Measurements from ENCODE around the gene CRTAC1.

Gene CRTAC1

DNA sequence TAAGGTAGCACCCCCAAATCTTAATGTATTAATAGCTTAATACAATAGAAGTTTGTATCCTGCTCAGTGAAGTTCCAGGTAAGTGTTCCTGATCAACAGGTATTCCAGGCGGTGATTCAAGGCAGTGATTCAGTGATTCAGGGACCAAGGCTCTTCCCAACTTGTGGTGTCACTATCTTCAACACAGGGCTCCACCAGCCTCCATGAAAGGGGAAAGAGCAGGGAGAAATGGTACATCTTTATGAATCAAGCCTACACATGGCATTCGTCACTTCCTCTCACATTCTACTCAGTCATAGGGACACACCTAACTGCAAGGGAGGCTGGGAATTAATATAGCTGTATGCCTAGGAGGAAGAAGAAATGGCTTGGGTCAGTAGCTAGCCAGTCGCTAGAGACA, 175.7 kb downstream of the CRTAC1 start:
- TF ChIP-seq, protein P1, sequence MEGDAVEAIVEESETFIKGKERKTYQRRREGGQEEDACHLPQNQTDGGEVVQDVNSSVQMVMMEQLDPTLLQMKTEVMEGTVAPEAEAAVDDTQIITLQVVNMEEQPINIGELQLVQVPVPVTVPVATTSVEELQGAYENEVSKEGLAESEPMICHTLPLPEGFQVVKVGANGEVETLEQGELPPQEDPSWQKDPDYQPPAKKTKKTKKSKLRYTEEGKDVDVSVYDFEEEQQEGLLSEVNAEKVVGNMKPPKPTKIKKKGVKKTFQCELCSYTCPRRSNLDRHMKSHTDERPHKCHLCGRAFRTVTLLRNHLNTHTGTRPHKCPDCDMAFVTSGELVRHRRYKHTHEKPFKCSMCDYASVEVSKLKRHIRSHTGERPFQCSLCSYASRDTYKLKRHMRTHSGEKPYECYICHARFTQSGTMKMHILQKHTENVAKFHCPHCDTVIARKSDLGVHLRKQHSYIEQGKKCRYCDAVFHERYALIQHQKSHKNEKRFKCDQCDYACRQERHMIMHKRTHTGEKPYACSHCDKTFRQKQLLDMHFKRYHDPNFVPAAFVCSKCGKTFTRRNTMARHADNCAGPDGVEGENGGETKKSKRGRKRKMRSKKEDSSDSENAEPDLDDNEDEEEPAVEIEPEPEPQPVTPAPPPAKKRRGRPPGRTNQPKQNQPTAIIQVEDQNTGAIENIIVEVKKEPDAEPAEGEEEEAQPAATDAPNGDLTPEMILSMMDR (IDR thresholded peaks at IDR 0.05; ENCODE audit: insufficient read depth, low read depth, low read length, missing control alignments): no peak
- DNase-seq (ENCODE audit: low read depth): no peak
- no peak overlapping the region for H3K4me3 ChIP-seq (ENCODE audit: low read depth, low read length)

DNA sequence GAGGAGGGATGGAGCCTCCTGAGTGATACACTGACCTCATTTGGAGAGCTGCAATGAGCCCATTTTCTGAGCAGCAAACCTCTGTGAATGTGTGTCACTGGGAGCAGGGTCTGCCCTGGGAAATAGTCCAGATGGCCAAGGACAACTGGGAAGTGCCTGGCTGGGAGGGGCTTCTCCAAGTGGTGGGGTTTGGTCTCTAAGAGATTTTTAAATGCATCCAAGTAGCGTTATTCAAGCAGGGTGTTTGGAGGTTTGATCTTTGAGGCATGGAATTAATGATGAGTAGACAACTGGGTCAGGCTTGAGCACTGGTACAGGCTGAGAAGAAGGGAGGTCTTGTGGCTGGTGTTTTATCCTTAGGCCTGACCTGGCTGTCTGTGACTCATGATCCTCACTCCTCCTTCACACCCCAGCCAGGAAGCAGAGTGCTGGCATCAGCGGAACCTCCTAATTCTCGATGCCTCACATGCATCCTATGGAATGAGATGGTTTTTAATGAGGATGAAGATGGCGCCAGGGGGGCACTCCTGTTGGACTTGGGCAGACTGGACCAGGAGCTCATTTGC, 177.5 kb downstream of the CRTAC1 start:
- H3K4me3 ChIP-seq (ENCODE audit: low read depth, low read length): no peak overlapping the region
- TF ChIP-seq, protein P1 (IDR thresholded peaks at IDR 0.05; ENCODE audit: insufficient read depth, low read depth, low read length, missing control alignments): no peak
- no peak for DNase-seq (ENCODE audit: low read depth)

DNA sequence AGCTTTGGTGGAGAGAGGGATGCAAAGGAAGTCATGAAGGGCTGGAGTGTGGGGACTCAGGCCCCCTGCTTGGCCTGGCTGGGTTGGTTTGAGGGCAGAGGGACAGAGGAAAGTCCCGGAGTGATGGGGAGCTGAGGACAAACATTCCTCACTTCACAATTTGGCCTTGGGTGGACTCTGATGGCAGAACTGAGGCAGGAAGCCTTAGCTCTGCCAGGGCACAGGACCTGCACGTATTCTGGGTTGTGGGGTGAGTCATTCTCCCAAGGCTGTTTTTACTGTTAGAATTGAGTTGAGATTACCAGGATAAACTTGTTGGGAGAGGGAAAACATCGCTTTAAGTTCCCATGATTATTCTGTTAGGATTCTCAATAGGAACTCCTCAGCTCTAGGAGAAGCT, 178.1 kb downstream of the CRTAC1 start:
- TF ChIP-seq, protein P1 (IDR thresholded peaks at IDR 0.05; ENCODE audit: insufficient read depth, low read depth, low read length, missing control alignments): no peak
- H3K4me3 ChIP-seq (ENCODE audit: low read depth, low read length): no peak overlapping the region
- DNase-seq (ENCODE audit: low read depth): no peak

DNA sequence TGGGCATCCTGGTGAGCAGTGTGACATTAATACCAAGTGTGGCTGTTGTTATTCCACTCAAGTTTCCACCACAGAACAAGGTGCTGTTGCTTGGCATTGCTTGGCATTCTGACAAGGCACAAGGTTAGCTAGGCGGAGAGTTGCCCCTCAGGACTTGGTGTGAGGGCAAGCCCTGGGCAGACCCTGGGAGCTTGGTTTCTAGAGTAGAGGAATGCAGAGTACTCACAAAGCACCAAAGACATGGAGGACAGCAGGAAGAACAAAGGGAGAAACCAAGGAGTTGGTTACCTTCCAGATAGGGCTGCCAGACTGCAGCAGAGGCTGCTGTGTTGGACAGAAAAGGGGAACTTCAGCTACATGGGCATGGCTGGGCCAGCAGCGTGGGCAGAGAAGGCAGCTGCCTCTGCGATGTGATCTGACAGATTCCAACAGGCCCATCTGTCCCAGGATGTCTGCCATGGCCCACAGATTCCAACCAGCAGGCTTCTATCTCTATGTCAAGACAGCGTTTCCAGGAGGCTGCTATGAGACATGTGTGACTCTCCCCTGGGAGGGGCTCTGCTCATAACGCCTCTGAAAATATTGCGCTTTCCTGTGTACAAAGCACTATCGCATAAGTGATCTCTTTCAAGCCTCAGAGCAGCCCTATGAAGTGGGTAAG, 178.9 kb downstream of the CRTAC1 start:
- DNase-seq (ENCODE audit: low read depth): no peak
- TF ChIP-seq, protein P1 (IDR thresholded peaks at IDR 0.05; ENCODE audit: insufficient read depth, low read depth, low read length, missing control alignments): no peak
- H3K4me3 ChIP-seq (ENCODE audit: low read depth, low read length): no peak overlapping the region

DNA sequence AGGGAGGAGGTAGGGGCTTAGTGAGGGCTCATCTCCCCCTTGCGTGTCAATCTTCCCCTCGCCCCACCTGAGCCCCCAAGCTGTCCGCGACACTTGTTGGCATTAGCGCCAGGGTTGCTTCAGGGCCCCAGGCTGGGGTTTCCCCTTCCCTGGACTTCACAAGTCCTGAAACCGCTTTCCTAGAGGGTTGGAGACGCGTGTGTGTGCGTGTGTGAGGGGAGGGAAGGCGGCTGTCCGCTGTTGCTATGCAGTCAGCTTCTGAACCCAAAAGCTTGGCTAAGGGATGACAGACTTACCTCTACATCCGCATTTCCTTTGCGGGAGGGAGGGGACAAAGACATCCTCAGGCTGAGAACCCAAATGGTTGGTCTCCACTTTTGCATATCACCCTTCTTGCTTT, 180.0 kb downstream of the CRTAC1 start:
- DNase-seq (ENCODE audit: low read depth): no peak

DNA sequence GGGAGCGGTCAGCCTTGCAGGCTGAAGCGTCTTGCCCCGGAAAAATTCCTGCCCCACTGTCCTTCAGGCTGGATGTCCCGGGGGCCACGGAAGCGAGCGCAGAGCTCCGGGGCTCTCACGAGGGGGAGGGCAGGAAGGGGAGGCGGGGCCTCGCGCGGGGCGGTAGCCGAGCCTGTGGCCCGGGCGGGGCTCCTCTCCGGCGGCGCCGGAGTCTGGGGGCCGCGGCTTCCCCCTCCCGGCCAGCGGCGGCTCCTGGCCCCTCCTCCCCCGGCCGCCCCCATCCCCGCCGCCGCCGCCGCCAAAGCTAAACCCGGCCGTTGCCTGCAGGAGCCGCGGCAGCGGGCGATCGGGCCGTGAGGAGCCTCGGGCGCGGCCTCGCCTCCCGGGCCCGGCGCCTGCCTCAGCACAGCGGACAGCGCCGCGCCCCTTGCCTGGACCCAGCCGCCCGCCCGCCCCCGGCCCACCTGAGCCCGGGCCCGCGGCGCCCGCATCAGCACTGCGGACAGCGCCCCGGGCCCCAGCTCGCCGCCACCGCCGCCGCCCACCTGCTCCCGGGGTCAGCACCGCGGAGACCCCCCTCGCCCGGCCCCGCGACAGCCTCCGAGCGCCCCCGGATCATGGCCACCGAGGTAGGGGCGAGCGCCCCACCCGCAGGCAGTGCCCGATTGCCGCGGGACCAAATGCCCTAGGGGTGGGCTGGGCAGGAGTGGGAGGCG, 180.6 kb downstream of the CRTAC1 start, which contains the start of gene GOLGA7B:
GOLGA7B (plus strand) TSS at position 157 of the 716 bp plus-strand sequence; CDS start at position 618, 461 bp downstream.
- TF ChIP-seq, protein P1 (IDR thresholded peaks at IDR 0.05; ENCODE audit: insufficient read depth, low read depth, low read length, missing control alignments): no peak
- peak within 1 kb of the TSS; percentile 58 for H3K4me3 ChIP-seq (ENCODE audit: low read depth, low read length)
- DNase-seq (ENCODE audit: low read depth): peak; percentile 14

More for the DNA sequence above, 180.0 kb downstream of the CRTAC1 start:
- TF ChIP-seq, protein P1 (IDR thresholded peaks at IDR 0.05; ENCODE audit: insufficient read depth, low read depth, low read length, missing control alignments): no peak
- no peak overlapping the region for H3K4me3 ChIP-seq (ENCODE audit: low read depth, low read length)
